Fibroblast of lung (primary cell): Measurements from ENCODE around the gene B3GNT4.

Source experiments
- CTCF ChIP-seq, 2 donors: IDR thresholded peaks in 1 of 2; conservative IDR thresholded peaks in 1 of 2; 1 replicate in 1 of 2; 2 replicates in 1 of 2; pipeline ENCODE4 v1.5.1; 2011 to 2012; ENCODE audit warnings: low read length in 2 of 2, control low read depth in 1 of 2, inconsistent platforms in 1 of 2, low read depth in 1 of 2, mild to moderate bottlenecking in 1 of 2
- EZH2 ChIP-seq: IDR thresholded peaks from 2 replicates; pipeline ENCODE4 v1.5.1; 2012; ENCODE audit warnings: low read length, control low read depth, mild to moderate bottlenecking; ENCODE audit errors: missing control alignments

DNA sequence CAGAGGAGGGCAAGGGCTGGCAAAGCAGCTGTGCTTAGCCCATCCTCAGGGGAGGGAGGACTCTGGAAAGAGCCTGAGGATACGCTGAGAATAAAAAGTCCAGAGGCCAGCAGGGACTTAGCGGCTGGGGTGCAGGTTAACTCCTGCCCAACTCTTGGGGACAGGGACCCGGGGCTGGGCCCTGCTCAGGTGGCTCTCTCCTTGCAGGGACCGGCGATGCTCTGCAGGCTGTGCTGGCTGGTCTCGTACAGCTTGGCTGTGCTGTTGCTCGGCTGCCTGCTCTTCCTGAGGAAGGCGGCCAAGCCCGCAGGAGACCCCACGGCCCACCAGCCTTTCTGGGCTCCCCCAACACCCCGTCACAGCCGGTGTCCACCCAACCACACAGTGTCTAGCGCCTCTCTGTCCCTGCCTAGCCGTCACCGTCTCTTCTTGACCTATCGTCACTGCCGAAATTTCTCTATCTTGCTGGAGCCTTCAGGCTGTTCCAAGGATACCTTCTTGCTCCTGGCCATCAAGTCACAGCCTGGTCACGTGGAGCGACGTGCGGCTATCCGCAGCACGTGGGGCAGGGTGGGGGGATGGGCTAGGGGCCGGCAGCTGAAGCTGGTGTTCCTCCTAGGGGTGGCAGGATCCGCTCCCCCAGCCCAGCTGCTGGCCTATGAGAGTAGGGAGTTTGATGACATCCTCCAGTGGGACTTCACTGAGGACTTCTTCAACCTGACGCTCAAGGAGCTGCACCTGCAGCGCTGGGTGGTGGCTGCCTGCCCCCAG is 2.8 kb downstream of the B3GNT4 start:
- TF ChIP-seq CTCF (conservative IDR thresholded peaks at IDR 0.05 in 1 of 2, IDR thresholded peaks at IDR 0.05 in 1 of 2; ENCODE audit: low read depth in 1 of 2, low read length in 2 of 2) (no peak), EZH2 (no peak)
